T-helper 22 cell (primary cell): ENCODE measurements around the gene PHACTR1.

ENCODE experiments used
- DNase-seq: peaks from one replicate; pipeline ENCODE4 v3.0.0-alpha.2; 2020; ENCODE audit warnings: low read depth

Gene PHACTR1

GRCh38 chr6:13030396-13030795, 313.8 kb downstream of the PHACTR1 start:
- DNase-seq: no peak

- no peak for DNase-seq
These were observed 316.0 kb downstream of the PHACTR1 start for GRCh38 chr6:13032566-13032965.

- DNase-seq: no peak
These were observed 316.6 kb downstream of the PHACTR1 start for GRCh38 chr6:13033145-13033544.

DNA sequence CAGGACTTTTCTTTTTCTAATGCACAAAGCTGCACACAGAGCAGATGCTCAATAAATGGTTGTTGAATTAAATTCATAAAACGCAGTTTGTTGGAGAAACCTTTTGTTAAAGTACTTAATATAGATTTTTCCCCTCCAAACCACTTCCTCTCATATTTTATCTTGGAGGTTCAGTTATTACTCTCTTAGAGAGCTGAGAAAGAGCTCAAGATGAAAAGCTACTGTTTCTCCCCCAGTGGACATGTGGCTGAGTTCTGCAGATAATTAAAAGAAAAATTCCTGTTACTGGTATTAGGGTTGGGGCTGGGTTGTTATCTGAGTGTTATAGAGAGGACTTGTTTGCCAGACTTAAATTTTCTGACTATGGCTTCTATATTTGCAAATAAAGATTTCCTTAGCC, 317.7 kb downstream of the PHACTR1 start:
- no peak for DNase-seq

DNA sequence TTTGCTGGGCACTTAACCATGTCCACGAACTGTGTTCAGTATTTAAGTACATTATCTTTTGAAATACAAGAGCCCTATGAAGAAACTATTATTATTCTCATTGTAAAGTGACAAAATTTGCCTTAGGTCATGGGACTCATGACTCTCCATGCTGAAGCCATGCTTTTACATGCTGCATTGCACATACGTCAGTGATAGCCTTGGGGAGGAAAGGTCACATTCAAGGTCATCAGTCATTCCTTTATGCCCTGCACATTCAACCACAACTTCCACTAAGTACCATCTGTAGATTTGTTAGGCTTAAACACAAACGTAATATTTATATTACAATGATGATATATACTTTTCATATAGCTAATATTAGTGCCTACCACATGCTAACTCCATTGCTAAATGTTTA, 319.0 kb downstream of the PHACTR1 start:
- DNase-seq: no peak

- no peak for DNase-seq
These were observed 321.7 kb downstream of the PHACTR1 start for GRCh38 chr6:13038315-13038714.

GRCh38 chr6:13038741-13039190, 322.2 kb downstream of the PHACTR1 start:
- DNase-seq: no peak

- DNase-seq: no peak
These were observed 327.8 kb downstream of the PHACTR1 start for GRCh38 chr6:13044390-13044789.

GRCh38 chr6:13044896-13045295, 328.3 kb downstream of the PHACTR1 start:
- DNase-seq: no peak

DNA sequence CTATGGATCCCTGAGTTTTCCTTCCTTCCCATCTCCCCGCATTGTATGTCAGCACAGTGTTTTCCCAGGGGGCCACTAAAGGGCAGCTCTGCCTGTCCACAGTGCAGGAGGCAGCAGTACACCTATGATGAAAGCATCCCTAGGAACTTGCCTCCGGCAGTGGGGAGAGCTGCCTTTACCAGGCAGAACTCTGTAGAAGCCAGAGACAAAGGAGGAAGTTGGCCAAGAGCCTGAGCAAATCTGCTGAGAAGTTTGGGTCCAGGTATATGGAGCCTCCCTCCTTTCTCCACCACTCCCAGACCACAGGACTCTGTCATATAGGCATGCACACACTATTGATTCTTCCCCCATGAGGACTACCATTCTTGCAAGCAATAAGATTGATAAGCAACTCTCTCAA, 329.1 kb downstream of the PHACTR1 start:
- DNase-seq: no peak

DNA sequence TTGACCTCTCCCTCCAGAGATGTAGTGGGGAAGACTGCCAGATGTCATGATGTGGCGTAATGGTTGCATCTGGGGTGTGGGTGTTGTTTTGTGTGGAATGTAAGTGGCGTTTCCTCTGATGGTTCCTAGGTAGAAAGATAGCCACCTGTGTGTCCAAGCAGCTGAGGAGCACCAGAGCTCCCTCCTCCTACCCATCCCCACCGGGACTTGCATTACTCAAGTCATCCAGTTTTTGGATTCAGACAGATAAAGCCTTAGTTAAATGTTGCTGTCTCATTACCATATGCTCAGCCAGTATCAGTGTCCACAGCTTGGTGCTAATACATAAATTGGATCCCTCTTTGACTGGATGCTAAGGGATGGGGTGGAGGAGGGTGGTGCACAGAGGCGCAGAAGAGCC, 329.5 kb downstream of the PHACTR1 start:
- no peak for DNase-seq

DNA sequence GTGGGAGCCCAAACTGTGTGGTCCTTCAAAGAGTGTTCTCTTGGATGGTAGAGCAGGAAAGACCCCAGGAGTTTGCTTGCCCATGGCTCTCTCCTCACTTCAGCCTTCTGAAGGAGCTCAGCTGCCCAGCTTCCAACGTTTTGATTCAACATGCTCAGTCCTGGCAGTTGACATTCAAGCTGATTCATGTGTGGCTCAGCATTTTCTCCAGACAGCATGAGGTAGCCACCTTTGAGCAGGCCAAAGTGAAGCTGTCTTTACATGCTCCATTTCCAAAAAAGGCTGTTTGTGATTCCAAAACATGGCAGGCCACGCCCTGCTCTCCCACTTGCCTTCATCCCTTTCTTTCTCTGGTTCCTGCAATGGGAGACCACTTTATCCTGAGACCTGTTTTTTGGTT, 331.5 kb downstream of the PHACTR1 start:
- DNase-seq: no peak

DNA sequence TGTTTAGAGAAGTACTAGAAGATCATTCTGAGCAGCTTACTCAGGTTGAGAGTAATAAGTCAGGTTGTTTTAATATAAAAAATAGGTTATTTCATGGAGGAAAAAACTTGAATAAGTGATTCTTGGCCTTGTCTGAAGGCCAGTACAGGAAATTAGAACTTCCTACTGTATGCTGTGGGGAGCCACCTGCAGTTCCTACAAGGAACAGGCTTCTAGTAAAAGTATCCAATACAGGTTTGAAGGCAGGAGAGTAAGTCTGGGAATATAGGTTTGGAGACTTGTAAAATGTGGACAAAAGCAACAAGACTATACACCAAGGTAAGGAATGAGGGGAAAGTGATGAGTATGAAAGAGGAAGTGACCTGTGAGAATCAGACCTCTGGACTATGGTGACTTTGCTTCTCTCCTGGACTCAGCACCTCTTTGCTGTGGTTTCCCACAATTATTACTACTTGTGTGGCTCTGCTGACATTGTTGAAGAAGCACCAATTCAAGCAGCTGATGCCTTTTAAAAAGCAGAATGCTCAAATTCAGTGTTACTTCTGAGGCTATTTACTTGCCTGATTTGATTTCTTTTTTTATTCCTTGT, 333.2 kb downstream of the PHACTR1 start:
- no peak for DNase-seq

GRCh38 chr6:13053006-13053461, 336.5 kb downstream of the PHACTR1 start:
- DNase-seq: no peak

GRCh38 chr6:13058051-13058450, 341.5 kb downstream of the PHACTR1 start:
- no peak for DNase-seq

DNA sequence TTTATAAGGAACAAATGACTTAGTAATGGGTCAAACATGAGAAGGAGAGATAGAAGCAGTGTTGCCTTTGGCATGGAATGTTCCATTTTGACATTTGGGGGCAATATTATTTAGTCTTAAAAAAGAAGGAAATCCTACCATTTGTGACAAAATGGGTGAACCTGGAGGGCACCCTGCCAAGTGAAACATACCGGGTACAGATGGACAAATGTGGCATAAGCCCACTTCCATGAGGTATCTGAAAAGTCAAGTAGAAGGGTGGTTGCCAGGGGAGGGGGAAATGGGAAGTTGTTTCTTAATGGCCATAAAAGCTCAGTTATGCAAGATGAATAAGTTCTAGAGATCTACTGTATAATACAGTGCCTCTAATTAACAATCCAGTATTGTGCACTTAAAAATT, 342.5 kb downstream of the PHACTR1 start:
- DNase-seq: no peak

DNA sequence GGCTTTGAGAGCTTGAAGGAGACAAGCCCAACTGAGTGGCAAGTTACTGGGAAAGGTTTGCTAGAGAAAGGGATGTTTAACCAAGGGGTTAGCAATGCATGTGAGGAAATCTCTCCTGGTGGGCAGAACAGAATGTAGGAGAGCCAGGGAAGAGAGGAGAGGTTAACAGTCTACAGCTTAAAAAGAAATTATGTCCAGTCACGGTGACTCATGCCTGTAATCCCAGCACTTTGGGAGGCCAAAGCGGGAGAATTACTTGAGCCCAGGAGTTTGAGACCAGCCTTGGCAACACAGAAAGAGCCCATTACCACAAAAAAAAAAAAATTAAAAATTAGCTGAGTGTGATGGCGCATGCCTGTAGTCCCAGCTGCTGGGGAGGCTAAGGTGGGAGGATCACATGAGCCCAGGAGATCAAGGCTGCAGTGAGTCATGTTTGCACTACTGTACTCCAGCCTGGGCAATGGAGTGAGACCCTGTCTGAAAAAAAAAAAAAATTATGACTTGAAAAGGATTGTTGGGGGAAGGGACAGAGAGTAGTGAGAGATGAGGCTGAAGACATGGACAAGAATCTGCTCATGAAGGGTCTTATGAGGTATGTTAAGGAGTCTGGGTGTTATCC, 346.8 kb downstream of the PHACTR1 start:
- DNase-seq: no peak

DNA sequence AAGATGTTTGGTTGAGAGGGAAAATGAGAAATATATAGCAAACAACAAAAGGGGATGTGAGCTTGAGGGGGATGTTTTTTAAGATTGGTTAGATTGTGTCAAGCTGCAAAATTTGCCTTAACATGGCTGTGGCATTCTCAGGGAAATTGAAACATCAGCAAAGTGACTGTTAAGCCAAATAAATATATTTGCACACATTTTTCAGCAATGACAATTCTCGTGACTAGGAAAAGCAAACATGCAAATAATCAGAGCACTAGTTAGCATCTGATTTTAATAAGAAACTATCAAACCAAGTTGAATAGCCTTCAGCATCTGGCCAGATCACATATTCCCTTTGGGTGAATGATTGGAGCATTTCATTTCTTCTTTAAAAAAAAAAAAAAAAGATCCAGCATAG, 349.0 kb downstream of the PHACTR1 start:
- no peak for DNase-seq

- no peak for DNase-seq
These were observed 349.5 kb downstream of the PHACTR1 start for GRCh38 chr6:13066050-13066449.

- DNase-seq: no peak
These were observed 350.3 kb downstream of the PHACTR1 start for GRCh38 chr6:13066820-13067219.

DNA sequence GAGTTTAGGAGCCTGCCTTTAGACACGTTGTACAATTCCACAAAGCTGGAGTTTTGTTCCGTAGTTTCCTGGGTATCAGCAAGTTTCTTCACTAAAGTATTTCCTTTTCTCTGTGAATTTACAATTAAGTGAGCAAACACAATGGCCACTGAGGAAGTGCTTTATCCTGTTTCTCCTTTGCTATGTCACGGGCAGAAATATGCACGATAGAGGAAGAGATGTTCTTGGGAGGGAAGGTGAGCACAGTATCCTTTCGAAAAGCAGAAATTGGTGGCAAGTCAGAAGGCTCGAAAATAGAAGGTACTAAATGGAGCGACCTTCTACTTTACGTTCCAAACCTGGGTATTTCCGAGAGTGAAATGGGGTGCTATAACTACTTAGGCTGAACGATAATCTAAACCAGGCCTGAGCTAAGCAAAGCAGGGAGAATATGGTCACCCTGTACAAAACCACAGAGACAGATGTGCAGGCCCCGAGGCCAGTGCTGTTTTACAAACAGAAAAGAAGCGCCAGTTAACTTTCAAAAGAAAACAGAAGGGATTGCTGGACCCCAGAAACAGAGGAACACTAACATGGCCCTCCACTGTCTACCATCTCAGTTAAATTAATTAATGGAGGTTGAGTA, 352.1 kb downstream of the PHACTR1 start:
- no peak for DNase-seq

GRCh38 chr6:13071550-13072345, 355.2 kb downstream of the PHACTR1 start:
- no peak for DNase-seq
